H1 (cell line): ENCODE measurements around the gene ANKFY1.

Experiments used
- CTCF ChIP-seq, 3 experiments: IDR thresholded peaks; 1 replicate in 2 of 3; 2 replicates in 1 of 3; pipeline versions ENCODE4 v1.5.1 to v1.6.1; 2011; ENCODE audit warnings: low read length in 3 of 3, mild to moderate bottlenecking in 3 of 3, inconsistent platforms in 2 of 3, low read depth in 1 of 3, moderate library complexity in 1 of 3; ENCODE audit not compliant: insufficient read depth in 1 of 3; ENCODE audit errors: control extremely low read depth in 1 of 3
- EZH2 ChIP-seq: fragments of 200-600 bp; sonication (generic); IDR thresholded peaks from 2 replicates; pipeline ENCODE4 v1.7.1; 2012; ENCODE audit warnings: low read depth, mild to moderate bottlenecking, moderate library complexity, low read length, inconsistent platforms; ENCODE audit not compliant: severe bottlenecking

- TF ChIP-seq CTCF (IDR thresholded peaks at IDR 0.05; ENCODE audit: control extremely low read depth in 1 of 3, insufficient read depth in 1 of 3, low read depth in 1 of 3, low read length in 3 of 3): no peak
- no peak for TF ChIP-seq EZH2
Observed at GRCh38 chr17:4221163-4221562, 42.6 kb downstream of the ANKFY1 start.
